GM12878 (cell line): Measurements from ENCODE around the gene CCDC61. TPM values are rescaled to one million over a fixed set of nuclear protein-coding genes. Genes with fewer than 3 reads are reported as not detected.

Experiments used
- ATAC-seq: fragments of 200-7000 bp; cut with Tn5 transposase; 3 replicates; pipeline ENCODE4 v1.9.1; 2020; ENCODE audit warnings: mild to moderate bottlenecking, moderate library complexity
- BruUV-seq: library from RNA; stranded (reverse); fragments of 400-500 nt; replicated peaks from 2 replicates; lab custom pipeline; 2021; lab: Mats Ljungman, UMichigan
- CTCF ChIA-PET: fragments of 300-600 bp; sonication (Branson Sonifier 250); formaldehyde crosslinking; extraction: SDS; loops from one replicate; lab custom pipeline; 2021; ENCODE audit warnings: inconsistent platforms; lab: Yijun Ruan, JAX
- POLR2A ChIA-PET: fragments of 350-600 bp; formaldehyde crosslinking; extraction: SDS; loops from one replicate; lab custom pipeline; 2021; ENCODE audit warnings: inconsistent platforms; lab: Charles Lee
- RAD21 ChIA-PET: fragments of 300-600 bp; sonication (Branson Sonifier 250); formaldehyde crosslinking; loops from one replicate; lab custom pipeline; 2023; ENCODE audit warnings: antibody characterized with exemption; ENCODE audit not compliant: unreplicated experiment; lab: Charles Lee
- SMC1A ChIA-PET: fragments of 300-600 bp; sonication (Branson Sonifier 250); formaldehyde crosslinking; loops from one replicate; lab custom pipeline; 2023; ENCODE audit not compliant: unreplicated experiment, uncharacterized antibody; lab: Charles Lee
- DNase-seq: peaks from one replicate; pipeline ENCODE4 v3.0.0-alpha.2; 2011; ENCODE audit warnings: low read depth, low spot score
- FAIRE-seq: peaks from 3 replicates; lab custom pipeline; 2011; peaks lifted over from hg19 to GRCh38; lab: Jason Lieb, UNC
- H2AFZ ChIP-seq: 2 replicates; pipeline ENCODE4 v1.6.0; 2011; ENCODE audit warnings: low read depth, low read length, control low read depth; ENCODE audit not compliant: control insufficient read depth
- H3K27ac ChIP-seq: 2 replicates; pipeline ENCODE4 v1.5.1; 2011; ENCODE audit warnings: control low read depth; ENCODE audit not compliant: control insufficient read depth, insufficient read depth
- H3K27me3 ChIP-seq, 2 experiments: replicated peaks in 1 of 2; 2 replicates each; pipeline versions ENCODE4 v1.6.0 to v1.6.1; 2011; ENCODE audit warnings: low read length in 1 of 2; ENCODE audit not compliant: control insufficient read depth in 2 of 2, insufficient read depth in 2 of 2
- H3K36me3 ChIP-seq, 2 experiments: 2 replicates each; pipeline ENCODE4 v1.5.1; 2011; ENCODE audit warnings: low read length in 1 of 2; ENCODE audit not compliant: control insufficient read depth in 2 of 2, insufficient read depth in 2 of 2
- H3K4me1 ChIP-seq: 2 replicates; pipeline ENCODE4 v1.6.1; 2011; ENCODE audit warnings: mild to moderate bottlenecking, low read length, moderate library complexity, mixed read lengths; ENCODE audit not compliant: control insufficient read depth, insufficient read depth
- H3K4me2 ChIP-seq: 2 replicates; pipeline ENCODE4 v1.6.0; 2011; ENCODE audit warnings: control low read depth; ENCODE audit not compliant: control insufficient read depth, insufficient read depth
- H3K4me3 ChIP-seq: fragments of 200-600 bp; sonication (generic); 2 replicates; pipeline ENCODE4 v1.5.1; 2016
- H3K79me2 ChIP-seq: 2 replicates; pipeline ENCODE4 v1.6.0; 2011; ENCODE audit warnings: low read length; ENCODE audit not compliant: control insufficient read depth, insufficient read depth
- H3K9ac ChIP-seq: 2 replicates; pipeline ENCODE4 v1.8.0; 2011; ENCODE audit warnings: low read length, control low read depth, mixed read lengths; ENCODE audit not compliant: control insufficient read depth, insufficient read depth
- H3K9me3 ChIP-seq: replicated peaks from 3 replicates; pipeline ENCODE4 v1.5.1; 2011; ENCODE audit warnings: mild to moderate bottlenecking, low read length; ENCODE audit not compliant: control insufficient read depth, insufficient read depth
- H4K20me1 ChIP-seq: 2 replicates; pipeline ENCODE4 v1.6.0; 2011; ENCODE audit not compliant: control insufficient read depth, insufficient read depth
- CBX5 ChIP-seq: sonication (generic); IDR thresholded peaks from 2 replicates; pipeline ENCODE4 v1.6.1; 2016; ENCODE audit warnings: low read depth, moderate library complexity, mild to moderate bottlenecking, inconsistent platforms
- E2F8 ChIP-seq: fragments of 450-650 bp; IDR thresholded peaks from 2 replicates; pipeline ENCODE4 v1.6.1; 2018; ENCODE audit warnings: mild to moderate bottlenecking, low read depth, moderate library complexity; ENCODE audit not compliant: partially characterized antibody
- ELK1 ChIP-seq: IDR thresholded peaks from 2 replicates; pipeline ENCODE4 v1.6.1; 2012; ENCODE audit warnings: low read depth, low read length, improper control_type of control experiment
- EP300 ChIP-seq, 2 experiments: fragments of 150-350 bp in 1 of 2; IDR thresholded peaks; 2 replicates each; pipeline ENCODE4 v1.6.1; 2011 to 2012; ENCODE audit warnings: low read depth in 2 of 2, low read length in 2 of 2, borderline replicate concordance in 1 of 2, improper control_type of control experiment in 1 of 2, inconsistent platforms in 1 of 2; ENCODE audit not compliant: control insufficient read depth in 1 of 2
- JUND ChIP-seq: IDR thresholded peaks from 2 replicates; pipeline ENCODE4 v1.6.1; 2012; ENCODE audit warnings: low read depth, mild to moderate bottlenecking, low read length, improper control_type of control experiment, moderate library complexity
- MTA3 ChIP-seq: IDR thresholded peaks from 2 replicates; pipeline ENCODE4 v1.6.1; 2012; ENCODE audit warnings: low read length, inconsistent platforms, borderline replicate concordance
- NKRF ChIP-seq: fragments of 450-650 bp; conservative IDR thresholded peaks from 2 replicates; pipeline ENCODE4 v1.6.1; 2017; ENCODE audit warnings: mild to moderate bottlenecking, moderate library complexity
- POLR2AphosphoS2 ChIP-seq: IDR thresholded peaks from 2 replicates; pipeline ENCODE4 v1.6.1; 2011; ENCODE audit warnings: low read depth, mild to moderate bottlenecking, low read length, improper control_type of control experiment, moderate library complexity
- POU2F2 ChIP-seq: IDR thresholded peaks from 3 replicates; pipeline ENCODE4 v1.6.1; 2011; ENCODE audit warnings: low read depth, mild to moderate bottlenecking, low read length, borderline replicate concordance
- RELA ChIP-seq: fragments of 450-650 bp; IDR thresholded peaks from 2 replicates; pipeline ENCODE4 v1.8.0; 2014; ENCODE audit warnings: borderline replicate concordance; ENCODE audit not compliant: partially characterized antibody
- SIN3A ChIP-seq: IDR thresholded peaks from 2 replicates; pipeline ENCODE4 v1.6.1; 2012; ENCODE audit warnings: low read depth, low read length, improper control_type of control experiment
- SMC3 ChIP-seq: IDR thresholded peaks from 2 replicates; pipeline ENCODE4 v1.6.1; 2011; ENCODE audit warnings: low read length, improper control_type of control experiment, borderline replicate concordance
- SPI1 ChIP-seq: IDR thresholded peaks from 2 replicates; pipeline ENCODE4 v1.6.1; 2011; ENCODE audit warnings: low read depth, mild to moderate bottlenecking, low read length, moderate library complexity, borderline replicate concordance; ENCODE audit not compliant: insufficient read depth
- ZNF687 ChIP-seq: fragments of 450-650 bp; IDR thresholded peaks from 2 replicates; pipeline ENCODE4 v1.6.1; 2017; ENCODE audit warnings: mild to moderate bottlenecking, moderate library complexity
- WGBS: methylation state at CpG from one replicate; pipeline ENCODE4 v1.1.6; 2016; ENCODE audit warnings: low lambda C conversion rate; ENCODE audit not compliant: insufficient replicate concordance, insufficient coverage; ENCODE audit errors: missing lambda C conversion rate; 5-methylcytosine and 5-hydroxymethylcytosine counted together
- in situ Hi-C: fragments of 300-500 bp; cut with MboI; formaldehyde crosslinking; loops from 9 replicates; pipeline ENCODE4 v1.14.3; 2018; ENCODE audit warnings: mixed read lengths
- intact Hi-C: fragments of 100-400 bp; cut with micrococcal nuclease; formaldehyde crosslinking; loops from one replicate; pipeline ENCODE4 v1.14.2; 2022; ENCODE audit not compliant: unreplicated experiment
- polyA plus RNA-seq, 11 experiments: library from polyadenylated mRNA; depleted of rRNA in 4 of 11; unstranded in 6 of 11; stranded (reverse) in 5 of 11; fragments of >200 nt; fragmentation: Nextera tagmentation in 4 of 11; fragmentation: Illumina TruSeq in 1 of 11; extraction: Ambion mirVana in 4 of 11; extraction: Trizol in 1 of 11; gene quantifications; 1 replicate in 1 of 11; 2 replicates in 10 of 11; pipeline versions ENCODE4 v1.2.1 to v1.2.3, GENCODE V29; 2011 to 2016; ENCODE audit warnings: inconsistent platforms in 2 of 11, missing spikeins in 2 of 11, low read depth in 1 of 11
- total RNA-seq, 4 experiments: library from RNA; depleted of rRNA in 3 of 4; stranded (reverse); fragments of >200 nt in 3 of 4; fragmentation: Illumina TruSeq in 1 of 4; extraction: Trizol in 1 of 4; gene quantifications; 2 replicates each; pipeline versions ENCODE4 v1.2.1 to v1.2.3, GENCODE V29; 2013 to 2021

The CCDC61 gene
- total and polyA plus RNA-seq, 10 of the 15 experiments (the other 5 are each of a cell fraction or from before 2014, with no cell fraction given), result 0.27 to 27.1 (median 8.7) TPM

GRCh38 chr19:45981350-45981749 is 13.9 kb upstream of the CCDC61 start:
- Histone ChIP-seq H3K27me3 (no peaks in the 10 kb centered on the region; a peak in 2 of 4 replicates), H3K4me1 (no peaks in the 10 kb centered on the region), H3K9me3 (no peaks in the 10 kb centered on the region), H3K27ac (no peak overlapping the region), H3K36me3 (no peaks in the 10 kb centered on the region), H4K20me1 (no peaks in the 10 kb centered on the region), H3K4me3 (no peak overlapping the region), H2AFZ (no peak overlapping the region), H3K79me2 (no peaks in the 10 kb centered on the region), H3K4me2 (no peak overlapping the region), H3K9ac (no peak overlapping the region)
- ChIA-PET RAD21 (no interaction called here), POLR2A (no interaction called here), SMC1A (no interaction called here), CTCF (interaction anchor here (0.6 to 0.8 kb wide), 2 partner anchors 15 to 33 kb away, joined by 3 read pairs; no protein-coding TSS in a partner anchor)
- DNase-seq (no peak), FAIRE-seq (no peak), ATAC-seq (no peak)
- intact Hi-C loops (no loop called here), in situ Hi-C loops (no loop called here)
- 25% methylated on average over 2 of the region's 2 CpGs for WGBS
- BruUV-seq, result no TSS peak
- TF ChIP-seq JUND (no peak), SIN3A (no peak), SMC3 (no peak), NKRF (no peak), SPI1 (no peak), ELK1 (no peak), ZNF687 (no peak), POU2F2 (no peak), MTA3 (no peak), POLR2AphosphoS2 (no peak), EP300 (IDR thresholded peaks at IDR 0.05; ENCODE audit: borderline replicate concordance in 1 of 2, control insufficient read depth in 1 of 2, low read depth in 2 of 2, low read length in 2 of 2) (no peak), E2F8 (no peak), CBX5 (no peak), RELA (no peak)
